ENCODE data around the gene ABCF2. TPM values are rescaled to one million over a fixed set of nuclear protein-coding genes. Genes with fewer than 3 reads are reported as not detected.

Gene ABCF2
- total RNA-seq, 2 donors from 2014 or later, result 43.3 to 48.9 TPM

GRCh38 chr7:151242159-151243044, 15.4 kb upstream of the ABCF2 start:
- H3K4me1 Mint-ChIP-seq, result peaks cover 27% of the 10 kb centered on the region

GRCh38 chr7:151241755-151242096, 14.7 kb upstream of the ABCF2 start:
- H3K9ac ChIP-seq (ENCODE audit: extremely low read depth, low read length, poor library complexity, severe bottlenecking), result no peak overlapping the region
- Mint-ChIP-seq H3K27me3 (ENCODE audit: insufficient read depth) (peaks cover 12% of the 10 kb centered on the region), H3K36me3 (ENCODE audit: low read depth) (peaks cover 35% of the 10 kb centered on the region), H3K9me3 (no peaks in the 10 kb centered on the region), H3K4me1 (peaks cover 21% of the 10 kb centered on the region), H3K4me3 (no peak overlapping the region), H3K27ac (peak overlapping the region; percentile 59)
- peak; percentile 40 for DNase-seq
- H3K4me3 ChIP-seq (ENCODE audit: low read length), result no peak overlapping the region
- peaks cover 53% of the 10 kb centered on the region for H3K36me3 ChIP-seq (ENCODE audit: control insufficient read depth, insufficient read depth, low read length)
- no peak overlapping the region for H3K27ac ChIP-seq (ENCODE audit: low read depth, low read length)
- H3K9me3 ChIP-seq (ENCODE audit: control insufficient read depth, low read length), result no peaks in the 10 kb centered on the region
- no peak for TF ChIP-seq CTCF (conservative IDR thresholded peaks at IDR 0.05)
- H3K27me3 ChIP-seq (ENCODE audit: control insufficient read depth, insufficient read depth, low read length, poor library complexity, severe bottlenecking), result no peaks in the 10 kb centered on the region
- WGBS, 2 experiments (ENCODE audit: insufficient coverage in 1 of 2, insufficient read length in 1 of 2), result 96 to 100% methylated on average over 4 to 9 of the region's 9 CpGs
- peaks cover 11% of the 10 kb centered on the region for H3K4me1 ChIP-seq (ENCODE audit: control insufficient read depth, insufficient read depth, low read length)

More at GRCh38 chr7:151242159-151243044, 15.4 kb upstream of the ABCF2 start:
- Histone ChIP-seq H3K4me1 (ENCODE audit: control insufficient read depth, insufficient read depth, low read length) (peaks cover 12% of the 10 kb centered on the region), H3K9me3 (ENCODE audit: control insufficient read depth, low read length) (no peaks in the 10 kb centered on the region), H3K9ac (ENCODE audit: extremely low read depth, low read length, poor library complexity, severe bottlenecking) (no peak overlapping the region), H3K4me3 (ENCODE audit: low read length) (no peak overlapping the region), H3K27ac (ENCODE audit: low read depth, low read length) (no peak overlapping the region), H3K27me3 (ENCODE audit: control insufficient read depth, insufficient read depth, low read length, poor library complexity, severe bottlenecking) (no peaks in the 10 kb centered on the region), H3K36me3 (ENCODE audit: control insufficient read depth, insufficient read depth, low read length) (peaks cover 48% of the 10 kb centered on the region)
- DNase-seq, result no peak
- Mint-ChIP-seq H3K27ac (no peak overlapping the region), H3K4me3 (no peak overlapping the region), H3K27me3 (ENCODE audit: insufficient read depth) (peaks cover 14% of the 10 kb centered on the region), H3K9me3 (no peaks in the 10 kb centered on the region), H3K36me3 (ENCODE audit: low read depth) (peaks cover 32% of the 10 kb centered on the region)
- no peak for TF ChIP-seq CTCF (conservative IDR thresholded peaks at IDR 0.05)
- WGBS, 2 experiments (ENCODE audit: insufficient coverage in 1 of 2, insufficient read length in 1 of 2), result 81 to 90% methylated on average over 14 to 20 of the region's 20 CpGs

- WGBS, 2 experiments (ENCODE audit: insufficient coverage in 1 of 2, insufficient read length in 1 of 2), result 95 to 96% methylated on average over 4 to 7 of the region's 7 CpGs
- no peaks in the 10 kb centered on the region for H3K9me3 Mint-ChIP-seq
- peaks cover 7% of the 10 kb centered on the region for H3K27me3 Mint-ChIP-seq (ENCODE audit: insufficient read depth)
- Histone ChIP-seq H3K4me1 (ENCODE audit: control insufficient read depth, insufficient read depth, low read length) (peaks cover 8% of the 10 kb centered on the region), H3K4me3 (ENCODE audit: low read length) (no peak overlapping the region), H3K27me3 (ENCODE audit: control insufficient read depth, insufficient read depth, low read length, poor library complexity, severe bottlenecking) (no peaks in the 10 kb centered on the region), H3K36me3 (ENCODE audit: control insufficient read depth, insufficient read depth, low read length) (peaks cover 56% of the 10 kb centered on the region), H3K9me3 (ENCODE audit: control insufficient read depth, low read length) (no peaks in the 10 kb centered on the region), H3K27ac (ENCODE audit: low read depth, low read length) (no peak overlapping the region), H3K9ac (ENCODE audit: extremely low read depth, low read length, poor library complexity, severe bottlenecking) (no peak overlapping the region)
- peaks cover 15% of the 10 kb centered on the region for H3K4me1 Mint-ChIP-seq
- no peak overlapping the region for H3K4me3 Mint-ChIP-seq
- H3K36me3 Mint-ChIP-seq (ENCODE audit: low read depth), result peaks cover 41% of the 10 kb centered on the region
- H3K27ac Mint-ChIP-seq, result peak overlapping the region; percentile 59
- no peak for TF ChIP-seq CTCF (conservative IDR thresholded peaks at IDR 0.05)
- DNase-seq, result peak; percentile 38
These were observed 14.1 kb upstream of the ABCF2 start for GRCh38 chr7:151240942-151241754.

Data from endodermal cell (in vitro differentiated cells).